NCI-H446 (cell line): ENCODE measurements around the gene NUP210L.

Experiments
- DNase-seq, 2 experiments: peaks; one replicate each; lab custom pipeline; 2025; lab: John Stamatoyannopoulos, UW

NUP210L gene

DNA sequence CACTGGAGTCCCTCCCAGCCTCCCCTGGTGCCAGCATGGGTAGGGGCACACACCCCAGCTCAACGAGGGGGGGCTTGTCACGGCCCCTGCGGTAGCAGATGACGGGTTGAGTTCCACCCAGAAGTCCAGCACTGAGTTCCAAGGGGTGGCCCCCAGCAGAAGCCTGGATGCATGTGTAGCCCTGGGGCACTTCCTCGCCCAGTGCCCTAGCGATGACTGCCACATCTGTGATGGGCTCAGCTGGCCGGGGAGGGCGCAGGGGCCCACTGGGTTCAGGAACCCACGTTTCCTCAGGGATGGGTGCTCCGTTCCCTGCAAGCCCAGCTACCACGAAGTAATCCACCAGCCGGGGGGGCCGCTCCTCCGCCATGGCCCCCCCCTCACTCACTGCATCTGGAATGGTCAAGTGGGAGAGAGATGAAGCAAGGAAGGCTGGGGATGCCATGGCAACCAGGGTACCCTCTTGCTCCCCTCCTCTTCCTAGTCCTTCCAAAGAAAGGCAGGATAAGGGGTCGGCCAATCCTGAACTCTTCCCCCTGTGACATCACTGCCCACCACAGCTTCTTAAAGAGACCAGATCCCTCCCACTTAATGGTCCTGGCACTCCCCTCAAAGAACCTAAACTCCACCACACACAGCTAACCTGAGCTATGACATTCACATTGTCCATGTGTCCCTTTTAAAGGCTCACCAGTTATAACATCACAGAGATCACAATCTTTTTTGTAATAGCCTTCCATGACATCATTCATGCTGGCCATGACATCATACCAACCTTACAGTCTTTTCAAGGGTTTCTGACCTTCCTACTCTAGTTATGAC is 210.7 kb downstream of the NUP210L start:
- no peak for DNase-seq

- DNase-seq = no peak
These were observed 211.9 kb downstream of the NUP210L start for GRCh38 chr1:153942766-153943549.
